HG03378 (cell line): ENCODE data around the gene LCE2D.

Experiments
- ATAC-seq: cut with Tn5 transposase; IDR thresholded peaks from one replicate; pipeline ENCODE4 v1.9.1; 2021; ENCODE audit warnings: mild to moderate bottlenecking, moderate library complexity; ENCODE audit not compliant: unreplicated experiment

LCE2D gene

GRCh38 chr1:152697701-152698600 lies 34.8 kb downstream of the LCE2D start, which contains the start of gene LCE2A:
LCE2A (plus strand) TSS chr1:152698345; CDS start chr1:152698902, 557 bp downstream.
- ATAC-seq = no peak

DNA sequence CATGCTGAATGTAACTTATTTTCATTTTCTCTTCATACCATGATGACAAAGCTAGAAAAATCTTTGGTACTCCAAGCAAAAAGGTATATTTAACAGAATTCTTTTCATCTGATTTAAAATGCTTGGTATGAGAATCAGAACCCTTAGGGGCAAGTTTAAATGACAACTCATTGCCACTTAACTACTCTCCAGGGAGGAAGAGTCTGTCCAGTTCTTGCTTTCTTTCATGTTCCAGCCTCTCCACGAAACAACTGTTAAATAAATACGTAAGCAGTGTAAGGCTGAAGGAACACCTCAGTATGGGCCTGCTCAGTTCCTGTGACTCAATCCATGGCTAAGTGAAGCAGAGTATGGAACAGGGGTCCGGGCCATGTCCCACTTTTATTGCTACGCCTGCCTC lies 36.6 kb downstream of the LCE2D start:
- no peak for ATAC-seq

- no peak for ATAC-seq
Observed at GRCh38 chr1:152707860-152708259, 44.7 kb downstream of the LCE2D start, which contains the start of gene LCE4A. LCE4A (plus strand) TSS chr1:152708160; CDS start chr1:152709076, 916 bp downstream.
